Stimulated activated CD4-positive, alpha-beta T cell treated with anti-CD3 and anti-CD28 coated beads, Interleukin-4, amount 100 ng/mL, for 48 hours (primary cell): ENCODE results near the gene TRPT1.

Experiments
- DNase-seq, 2 donors: peaks; one replicate each; pipeline ENCODE4 v3.0.0-alpha.2; 2020; ENCODE audit warnings: low read depth in 2 of 2

The TRPT1 gene

GRCh38 chr11:64178203-64178602 is 47.8 kb downstream of the TRPT1 start:
- no peak for DNase-seq

- DNase-seq = no peak
Measured at GRCh38 chr11:64176751-64177150, 49.2 kb downstream of the TRPT1 start.
